Hepatocyte (in vitro differentiated cells): ENCODE measurements around the gene TRIM60.

ENCODE experiments used
- CTCF ChIP-seq: fragments of 200-600 bp; sonication (generic); IDR thresholded peaks from 2 replicates; pipeline ENCODE4 v1.5.1; 2016; ENCODE audit warnings: antibody characterized with exemption, mild to moderate bottlenecking; ENCODE audit not compliant: poor library complexity
- EZH2 ChIP-seq: fragments of 200-600 bp; sonication (generic); IDR thresholded peaks from 2 replicates; pipeline ENCODE4 v1.6.1; 2016; ENCODE audit warnings: antibody characterized with exemption, mild to moderate bottlenecking, borderline replicate concordance
- EZH2phosphoT487 ChIP-seq: fragments of 200-600 bp; sonication (generic); IDR thresholded peaks from one replicate; pipeline ENCODE4 v1.6.1; 2018; ENCODE audit warnings: antibody characterized with exemption, mild to moderate bottlenecking, low read depth, moderate library complexity; ENCODE audit not compliant: unreplicated experiment, severe bottlenecking

GRCh38 chr4:164989471-164989870 is 42.3 kb upstream of the TRIM60 start:
- TF ChIP-seq CTCF: no peak
- no peak for TF ChIP-seq EZH2
- TF ChIP-seq EZH2phosphoT487: no peak
